Measurements from ENCODE around the gene AUTS2.

The AUTS2 gene

GRCh38 chr7:69654849-69655707, 56.8 kb downstream of the AUTS2 start:
- H3K9me3 Mint-ChIP-seq, result no peaks in the 10 kb centered on the region
- H3K4me1 Mint-ChIP-seq, result peaks cover 48% of the 10 kb centered on the region
- TF ChIP-seq CTCF (IDR thresholded peaks at IDR 0.05; ENCODE audit: unreplicated experiment in 3 of 3), result no peak
- H3K36me3 Mint-ChIP-seq (ENCODE audit: low read depth), result no peaks in the 10 kb centered on the region
- H3K4me3 Mint-ChIP-seq, result no peak overlapping the region
- no peak overlapping the region for H3K27ac Mint-ChIP-seq
- no peaks in the 10 kb centered on the region for H3K27me3 Mint-ChIP-seq (ENCODE audit: low read depth)

GRCh38 chr7:69656077-69656476, 57.8 kb downstream of the AUTS2 start:
- H3K27me3 Mint-ChIP-seq (ENCODE audit: low read depth), result no peaks in the 10 kb centered on the region
- no peaks in the 10 kb centered on the region for H3K9me3 Mint-ChIP-seq
- H3K36me3 Mint-ChIP-seq (ENCODE audit: low read depth), result no peaks in the 10 kb centered on the region
- peaks cover 55% of the 10 kb centered on the region for H3K4me1 Mint-ChIP-seq
- TF ChIP-seq CTCF (IDR thresholded peaks at IDR 0.05; ENCODE audit: unreplicated experiment in 3 of 3), result no peak
- H3K27ac Mint-ChIP-seq, result no peak overlapping the region
- no peak overlapping the region for H3K4me3 Mint-ChIP-seq

DNA sequence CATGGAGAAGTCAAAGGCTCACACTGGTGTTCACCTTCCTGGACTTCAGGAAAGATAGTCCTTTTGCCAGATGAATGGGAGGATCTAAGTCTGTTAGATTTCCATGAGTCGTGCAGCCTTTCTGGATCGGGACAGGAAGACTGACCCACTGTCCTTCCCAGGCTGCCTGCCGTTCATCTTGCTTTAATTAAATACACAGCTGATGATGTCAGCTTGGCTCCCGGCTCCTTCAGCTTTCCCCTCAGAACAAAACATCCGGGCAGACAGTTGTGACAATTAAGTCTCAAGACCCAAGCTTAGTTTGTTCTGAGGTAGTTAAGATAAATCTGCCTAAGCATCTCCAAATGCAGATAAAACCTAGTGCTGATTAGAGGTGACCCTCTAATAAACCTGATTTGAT, 58.6 kb downstream of the AUTS2 start:
- TF ChIP-seq CTCF (IDR thresholded peaks at IDR 0.05; ENCODE audit: unreplicated experiment in 3 of 3), result no peak
- H3K4me1 Mint-ChIP-seq, result peaks cover 63% of the 10 kb centered on the region
- no peaks in the 10 kb centered on the region for H3K27me3 Mint-ChIP-seq (ENCODE audit: low read depth)
- H3K36me3 Mint-ChIP-seq (ENCODE audit: low read depth), result no peaks in the 10 kb centered on the region
- no peak overlapping the region for H3K27ac Mint-ChIP-seq
- H3K9me3 Mint-ChIP-seq, result no peaks in the 10 kb centered on the region
- no peak overlapping the region for H3K4me3 Mint-ChIP-seq

- Mint-ChIP-seq H3K9me3 (no peaks in the 10 kb centered on the region), H3K4me1 (peaks cover 64% of the 10 kb centered on the region), H3K27me3 (ENCODE audit: low read depth) (no peaks in the 10 kb centered on the region), H3K36me3 (ENCODE audit: low read depth) (no peaks in the 10 kb centered on the region), H3K4me3 (no peak overlapping the region), H3K27ac (no peak overlapping the region)
- no peak for TF ChIP-seq CTCF (IDR thresholded peaks at IDR 0.05; ENCODE audit: unreplicated experiment in 3 of 3)
Observed at GRCh38 chr7:69657331-69657730, 59.1 kb downstream of the AUTS2 start.

DNA sequence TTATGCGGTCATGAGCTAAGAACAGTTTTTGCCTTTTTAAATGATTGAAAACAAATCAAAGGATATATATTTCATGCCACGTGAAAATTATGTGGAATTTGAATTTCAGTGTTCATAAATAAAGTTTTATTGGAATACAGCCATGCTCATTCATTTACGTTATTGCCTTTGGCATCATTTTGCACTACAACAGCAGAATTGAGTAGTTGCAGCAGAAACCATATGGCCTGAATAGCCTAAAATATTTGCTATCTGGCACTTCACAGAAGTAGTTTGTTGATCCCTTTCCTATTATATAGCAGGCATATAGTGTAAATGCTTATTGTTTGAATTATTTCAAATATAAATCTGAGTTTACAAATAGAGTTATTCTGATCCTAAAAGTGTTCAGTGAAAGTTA, 59.7 kb downstream of the AUTS2 start:
- no peaks in the 10 kb centered on the region for H3K27me3 Mint-ChIP-seq (ENCODE audit: low read depth)

More for the DNA sequence above, 59.7 kb downstream of the AUTS2 start:
- H3K4me3 Mint-ChIP-seq, result no peak overlapping the region
- no peak overlapping the region for H3K27ac Mint-ChIP-seq
- TF ChIP-seq CTCF (IDR thresholded peaks at IDR 0.05; ENCODE audit: unreplicated experiment in 3 of 3), result no peak
- no peaks in the 10 kb centered on the region for H3K36me3 Mint-ChIP-seq (ENCODE audit: low read depth)
- H3K4me1 Mint-ChIP-seq, result peaks cover 64% of the 10 kb centered on the region
- H3K9me3 Mint-ChIP-seq, result no peaks in the 10 kb centered on the region
